Measurements from ENCODE around the gene PTBP3. TPM values are rescaled to one million over a fixed set of nuclear protein-coding genes. Genes with fewer than 3 reads are reported as not detected.

The PTBP3 gene
- total RNA-seq, 2 donors from 2014 or later: 26.5 to 55.6 TPM

DNA sequence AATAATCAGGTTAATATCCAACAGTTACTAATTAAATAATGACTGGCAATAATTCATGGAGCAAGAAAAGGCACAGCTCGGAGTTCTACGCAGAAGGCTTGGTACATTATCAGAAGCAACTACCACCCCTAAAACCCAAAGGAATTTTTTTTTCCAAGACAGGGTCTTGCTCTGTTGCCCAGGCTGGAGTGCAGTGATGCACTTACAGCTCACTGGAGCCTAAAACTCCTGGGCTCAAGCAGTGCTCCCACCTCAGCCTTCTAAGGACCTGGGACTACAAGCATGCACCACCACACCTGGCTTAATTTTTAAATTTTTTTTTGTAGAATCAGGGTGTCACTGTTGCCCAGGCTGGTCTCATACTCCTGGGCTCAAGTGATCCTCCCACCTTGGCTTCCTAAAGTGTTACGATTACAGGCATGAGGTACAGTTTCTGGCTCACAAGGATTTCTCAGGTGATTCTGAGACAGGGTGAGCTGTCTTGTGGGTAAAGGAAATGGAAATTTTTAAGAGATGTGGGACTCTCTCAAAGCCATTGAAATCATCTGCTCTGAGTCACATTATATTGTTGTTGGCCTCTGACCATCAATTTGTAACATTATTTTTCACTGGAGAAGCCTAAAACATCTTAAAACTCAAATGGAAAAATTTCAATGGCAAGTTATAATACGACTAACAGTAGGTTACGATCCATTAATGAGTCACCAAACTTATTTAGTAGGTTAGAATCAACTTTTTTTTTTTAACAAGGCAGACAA lies 26.8 kb upstream of the PTBP3 start:
- Histone ChIP-seq H3K27me3 (replicated peaks; ENCODE audit: insufficient read depth) (no peaks in the 10 kb centered on the region), H3K4me1 (ENCODE audit: control insufficient read depth in 1 of 2, low read depth in 2 of 2) (peaks cover 0 to 11% of the 10 kb centered on the region in 2 donors), H3K9me3 (no peaks in the 10 kb centered on the region), H3K27ac (no peak overlapping the region), H3K36me3 (no peaks in the 10 kb centered on the region), H3K4me3 (no peak overlapping the region)
- no peak for TF ChIP-seq CTCF (IDR thresholded peaks at IDR 0.05)
- ATAC-seq (ENCODE audit: insufficient number of reproducible peaks, low FRiP score, low read depth): no peak
- no peak for DNase-seq (ENCODE audit: low spot score)

- H3K4me1 ChIP-seq (ENCODE audit: control insufficient read depth in 1 of 2, low read depth in 2 of 2): peaks cover 0 to 4% of the 10 kb centered on the region in 2 donors
- H3K9me3 ChIP-seq: no peaks in the 10 kb centered on the region
- H3K27ac ChIP-seq: no peak overlapping the region
- H3K36me3 ChIP-seq: no peaks in the 10 kb centered on the region
- no peak overlapping the region for H3K4me3 ChIP-seq
- DNase-seq (ENCODE audit: low spot score): no peak
- TF ChIP-seq CTCF (IDR thresholded peaks at IDR 0.05): no peak
- no peaks in the 10 kb centered on the region for H3K27me3 ChIP-seq (replicated peaks; ENCODE audit: insufficient read depth)
- no peak for ATAC-seq (ENCODE audit: insufficient number of reproducible peaks, low FRiP score, low read depth)
Measured at GRCh38 chr9:112355427-112355897, 22.0 kb upstream of the PTBP3 start.

GRCh38 chr9:112354081-112354743 lies 20.8 kb upstream of the PTBP3 start:
- TF ChIP-seq CTCF (IDR thresholded peaks at IDR 0.05): no peak
- no peaks in the 10 kb centered on the region for H3K36me3 ChIP-seq

GRCh38 chr9:112352209-112352608 lies 18.8 kb upstream of the PTBP3 start:
- no peaks in the 10 kb centered on the region for H3K9me3 ChIP-seq
- no peak overlapping the region for H3K4me3 ChIP-seq
- no peak for DNase-seq (ENCODE audit: low spot score)
- peaks cover 0 to 6% of the 10 kb centered on the region in 2 donors for H3K4me1 ChIP-seq (ENCODE audit: control insufficient read depth in 1 of 2, low read depth in 2 of 2)
- no peaks in the 10 kb centered on the region for H3K27me3 ChIP-seq (replicated peaks; ENCODE audit: insufficient read depth)
- no peak for TF ChIP-seq CTCF (IDR thresholded peaks at IDR 0.05)
- no peaks in the 10 kb centered on the region for H3K36me3 ChIP-seq
- H3K27ac ChIP-seq: no peak overlapping the region
- ATAC-seq (ENCODE audit: insufficient number of reproducible peaks, low FRiP score, low read depth): no peak

More at GRCh38 chr9:112354081-112354743, 20.8 kb upstream of the PTBP3 start:
- Histone ChIP-seq H3K27ac (no peak overlapping the region), H3K4me3 (no peak overlapping the region), H3K9me3 (no peaks in the 10 kb centered on the region), H3K4me1 (ENCODE audit: control insufficient read depth in 1 of 2, low read depth in 2 of 2) (no peaks in the 10 kb centered on the region), H3K27me3 (replicated peaks; ENCODE audit: insufficient read depth) (no peaks in the 10 kb centered on the region)
- DNase-seq (ENCODE audit: low spot score) (no peak), ATAC-seq (ENCODE audit: insufficient number of reproducible peaks, low FRiP score, low read depth) (no peak)

GRCh38 chr9:112351184-112351583 lies 17.8 kb upstream of the PTBP3 start:
- Histone ChIP-seq H3K4me3 (no peak overlapping the region), H3K36me3 (no peaks in the 10 kb centered on the region), H3K27me3 (replicated peaks; ENCODE audit: insufficient read depth) (no peaks in the 10 kb centered on the region), H3K9me3 (no peaks in the 10 kb centered on the region), H3K4me1 (ENCODE audit: control insufficient read depth in 1 of 2, low read depth in 2 of 2) (peaks cover 0 to 6% of the 10 kb centered on the region in 2 donors), H3K27ac (no peak overlapping the region)
- no peak for TF ChIP-seq CTCF (IDR thresholded peaks at IDR 0.05)
- ATAC-seq (ENCODE audit: insufficient number of reproducible peaks, low FRiP score, low read depth) (no peak), DNase-seq (ENCODE audit: low spot score) (no peak)
